IPS-18a (cell line): Measurements from ENCODE around the gene NSUN6.
"Not testable (repeated sequence)": the region's sequence is repeated elsewhere in the genome, so short reads cannot be mapped to it uniquely, and the experiment has no call there.

Experiments
- H3K27ac ChIP-seq: one replicate; pipeline ENCODE4 v1.5.1; 2013; ENCODE audit warnings: low read length
- H3K27me3 ChIP-seq: one replicate; pipeline ENCODE4 v1.6.1; 2013; ENCODE audit warnings: mild to moderate bottlenecking, low read length; ENCODE audit not compliant: control insufficient read depth, insufficient read depth
- H3K36me3 ChIP-seq: one replicate; pipeline ENCODE4 v1.6.1; 2013; ENCODE audit warnings: low read depth, low read length; ENCODE audit not compliant: control insufficient read depth
- H3K4me1 ChIP-seq: one replicate; pipeline ENCODE4 v1.6.1; 2013; ENCODE audit warnings: low read depth, low read length; ENCODE audit not compliant: control insufficient read depth
- H3K4me3 ChIP-seq: one replicate; pipeline ENCODE4 v1.5.1; 2013; ENCODE audit warnings: low read length
- H3K9ac ChIP-seq: one replicate; pipeline ENCODE4 v1.6.1; 2013; ENCODE audit warnings: mild to moderate bottlenecking, low read length, moderate library complexity
- H3K9me3 ChIP-seq: one replicate; pipeline ENCODE4 v1.6.1; 2013; ENCODE audit warnings: low read depth, low read length; ENCODE audit not compliant: control insufficient read depth

Gene NSUN6

DNA sequence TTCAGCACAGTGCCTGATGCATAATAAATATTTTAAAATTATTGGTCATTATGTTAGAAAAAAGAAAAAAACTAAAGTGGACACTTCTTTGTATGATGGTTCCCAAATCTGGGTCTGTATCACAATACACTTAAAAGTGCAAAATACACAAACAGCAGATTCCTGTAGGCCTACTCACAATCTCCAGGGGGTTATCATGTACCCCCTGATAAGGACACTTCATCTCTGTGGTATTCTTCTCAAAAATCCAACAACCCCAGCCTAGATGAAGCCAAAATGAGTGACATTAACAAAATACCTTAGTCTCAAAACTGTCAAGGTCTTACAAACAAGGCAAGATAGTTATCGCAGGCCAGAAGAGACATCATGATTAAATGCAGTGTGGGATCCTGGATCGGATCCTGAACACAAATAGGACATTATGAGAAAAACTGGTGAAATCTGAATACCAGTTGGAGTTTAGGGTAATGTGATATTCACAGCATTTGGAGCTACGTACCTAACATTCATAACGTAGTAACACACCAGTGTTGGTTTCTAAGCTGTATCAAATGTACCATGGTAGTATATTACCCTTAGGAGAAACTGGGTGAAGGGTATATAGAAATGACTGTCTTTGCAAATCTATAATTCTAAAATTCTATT lies 45.2 kb downstream of the NSUN6 start:
- no peaks in the 10 kb centered on the region for H3K9me3 ChIP-seq
- no peak overlapping the region for H3K9ac ChIP-seq
- no peaks in the 10 kb centered on the region for H3K36me3 ChIP-seq
- H3K27me3 ChIP-seq: no peaks in the 10 kb centered on the region
- H3K4me1 ChIP-seq: no peaks in the 10 kb centered on the region
- no peak overlapping the region for H3K27ac ChIP-seq
- H3K4me3 ChIP-seq: no peak overlapping the region

DNA sequence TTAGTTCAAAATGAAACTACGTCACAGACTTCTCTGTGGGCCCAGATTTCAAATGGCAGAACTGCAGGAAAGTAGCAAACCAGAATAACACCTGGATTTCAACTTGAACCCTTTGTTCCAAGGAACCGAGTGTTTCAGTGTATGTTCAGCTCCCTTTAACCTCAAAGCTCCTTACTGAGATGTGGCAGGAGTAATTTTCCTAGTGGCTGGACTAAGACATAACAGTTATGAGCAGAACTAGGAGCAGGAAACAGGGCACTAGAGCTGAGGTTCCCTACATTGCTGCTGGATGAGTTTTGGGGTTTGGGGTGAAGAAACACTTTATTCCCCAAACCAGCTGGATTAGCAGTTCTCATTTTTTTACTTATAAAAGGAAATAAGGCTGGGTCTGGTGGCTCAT lies 50.1 kb downstream of the NSUN6 start:
- Histone ChIP-seq H3K27me3 (no peaks in the 10 kb centered on the region), H3K9ac (no peak overlapping the region), H3K9me3 (no peaks in the 10 kb centered on the region), H3K27ac (no peak overlapping the region), H3K36me3 (no peaks in the 10 kb centered on the region), H3K4me3 (no peak overlapping the region), H3K4me1 (no peaks in the 10 kb centered on the region)

DNA sequence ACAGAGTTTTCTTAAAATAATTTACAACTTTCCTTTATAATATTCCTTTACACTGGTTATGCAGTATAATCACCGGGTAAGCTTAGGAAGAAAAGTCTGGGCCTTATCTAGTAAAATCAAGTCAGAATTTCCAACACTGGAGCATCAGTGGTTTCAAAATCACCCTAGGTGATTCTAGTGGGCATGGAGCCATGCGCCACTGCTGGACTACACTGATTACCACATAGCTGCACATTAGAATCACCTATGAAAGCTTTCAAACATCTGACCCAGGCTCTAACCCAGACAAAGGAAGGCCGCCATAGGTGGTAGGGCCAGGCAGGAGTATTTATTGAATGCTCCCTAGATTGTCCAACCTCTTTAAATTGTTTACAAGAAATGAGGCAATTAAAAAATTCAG lies 52.0 kb downstream of the NSUN6 start:
- Histone ChIP-seq H3K4me1 (no peaks in the 10 kb centered on the region), H3K27ac (no peak overlapping the region), H3K27me3 (no peaks in the 10 kb centered on the region), H3K9me3 (no peaks in the 10 kb centered on the region), H3K36me3 (peaks cover 3% of the 10 kb centered on the region), H3K4me3 (no peak overlapping the region), H3K9ac (no peak overlapping the region)

DNA sequence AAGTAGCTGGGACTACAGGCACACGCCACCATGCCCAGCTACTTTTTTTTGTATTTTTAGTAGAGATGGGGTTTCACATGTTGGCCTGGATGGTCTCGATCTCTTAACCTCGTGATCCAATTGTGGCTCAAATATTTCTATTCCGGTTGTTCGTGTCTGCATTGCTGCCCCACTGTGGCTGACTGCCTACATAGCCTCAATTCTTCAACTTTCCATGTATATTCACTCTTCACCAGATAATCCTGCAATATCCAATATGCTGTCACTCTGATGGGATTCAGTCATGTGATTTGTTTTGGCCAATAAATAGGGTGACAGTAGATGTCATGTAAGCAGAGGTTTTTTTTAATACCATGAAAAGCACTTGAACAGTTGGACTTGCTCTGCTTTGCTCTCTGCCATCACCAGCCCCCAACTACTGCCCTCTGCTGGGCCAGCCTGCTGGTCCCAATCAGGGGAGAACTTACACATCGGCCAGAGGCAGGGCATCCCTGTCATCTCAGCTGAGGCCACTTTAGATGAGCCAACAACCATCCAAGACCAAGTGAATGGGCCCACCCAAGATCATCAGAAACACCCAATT lies 56.7 kb downstream of the NSUN6 start:
- H3K36me3 ChIP-seq: peaks cover 3% of the 10 kb centered on the region
- H3K9me3 ChIP-seq: no peaks in the 10 kb centered on the region
- no peaks in the 10 kb centered on the region for H3K4me1 ChIP-seq
- no peak overlapping the region for H3K27ac ChIP-seq
- H3K27me3 ChIP-seq: no peaks in the 10 kb centered on the region
- H3K9ac ChIP-seq: no peak overlapping the region
- no peak overlapping the region for H3K4me3 ChIP-seq

DNA sequence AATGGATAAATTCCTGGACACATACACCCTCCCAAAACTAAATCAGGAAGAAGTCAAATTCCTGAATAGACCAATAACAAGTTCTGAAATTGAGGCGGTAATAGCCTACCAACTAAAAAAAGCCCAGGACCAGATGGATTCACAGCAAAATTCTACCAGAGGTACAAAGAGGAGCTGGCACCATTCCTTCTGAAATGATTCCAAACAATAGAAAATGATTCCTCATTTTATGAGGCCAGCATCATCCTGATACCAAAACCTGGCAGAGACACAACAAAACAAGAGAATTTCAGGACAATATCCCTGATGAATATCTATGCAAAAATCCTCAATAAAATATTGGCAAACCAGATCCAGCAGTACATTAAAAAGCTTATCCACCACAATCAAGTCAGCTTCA lies 60.2 kb downstream of the NSUN6 start:
- H3K4me3 ChIP-seq, H3K9ac ChIP-seq: not testable (repeated sequence)

DNA sequence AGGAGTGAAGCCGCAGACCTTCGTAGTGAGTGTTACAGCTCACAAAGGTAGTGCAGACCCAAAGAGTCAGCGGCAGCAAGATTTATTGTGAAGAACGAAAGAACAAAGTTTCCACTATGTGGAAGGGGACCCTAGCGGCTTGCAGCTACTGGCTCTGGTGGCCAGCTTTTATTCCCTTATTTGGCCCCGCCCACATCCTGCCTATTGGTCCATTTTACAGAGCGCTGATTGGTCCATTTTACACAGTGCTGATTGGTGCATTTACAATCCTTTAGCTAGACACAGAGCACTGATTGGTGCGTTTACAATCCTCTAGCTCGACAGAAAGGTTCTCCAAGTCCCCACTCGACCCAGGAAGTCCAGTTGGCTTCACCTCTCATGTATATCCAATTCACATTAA lies 64.8 kb downstream of the NSUN6 start:
- H3K9me3 ChIP-seq, H3K4me1 ChIP-seq, H3K9ac ChIP-seq, H3K27ac ChIP-seq, H3K36me3 ChIP-seq, H3K4me3 ChIP-seq, H3K27me3 ChIP-seq: not testable (repeated sequence)

More for the DNA sequence above, 60.2 kb downstream of the NSUN6 start:
- not testable (repeated sequence) for H3K9me3 ChIP-seq, H3K27ac ChIP-seq, H3K27me3 ChIP-seq, H3K4me1 ChIP-seq, H3K36me3 ChIP-seq

GRCh38 chr10:18583575-18584270 lies 67.7 kb downstream of the NSUN6 start:
- Histone ChIP-seq H3K36me3 (peaks cover 6% of the 10 kb centered on the region), H3K27me3 (no peaks in the 10 kb centered on the region), H3K9ac (no peak overlapping the region), H3K4me3 (no peak overlapping the region), H3K9me3 (peaks cover 3% of the 10 kb centered on the region), H3K27ac (no peak overlapping the region), H3K4me1 (no peaks in the 10 kb centered on the region)

GRCh38 chr10:18582803-18583202 lies 68.6 kb downstream of the NSUN6 start:
- no peak overlapping the region for H3K4me3 ChIP-seq
- H3K4me1 ChIP-seq: no peaks in the 10 kb centered on the region
- H3K9me3 ChIP-seq: peaks cover 12% of the 10 kb centered on the region
- no peaks in the 10 kb centered on the region for H3K27me3 ChIP-seq
- peaks cover 6% of the 10 kb centered on the region for H3K36me3 ChIP-seq
- H3K9ac ChIP-seq: no peak overlapping the region
- H3K27ac ChIP-seq: no peak overlapping the region

DNA sequence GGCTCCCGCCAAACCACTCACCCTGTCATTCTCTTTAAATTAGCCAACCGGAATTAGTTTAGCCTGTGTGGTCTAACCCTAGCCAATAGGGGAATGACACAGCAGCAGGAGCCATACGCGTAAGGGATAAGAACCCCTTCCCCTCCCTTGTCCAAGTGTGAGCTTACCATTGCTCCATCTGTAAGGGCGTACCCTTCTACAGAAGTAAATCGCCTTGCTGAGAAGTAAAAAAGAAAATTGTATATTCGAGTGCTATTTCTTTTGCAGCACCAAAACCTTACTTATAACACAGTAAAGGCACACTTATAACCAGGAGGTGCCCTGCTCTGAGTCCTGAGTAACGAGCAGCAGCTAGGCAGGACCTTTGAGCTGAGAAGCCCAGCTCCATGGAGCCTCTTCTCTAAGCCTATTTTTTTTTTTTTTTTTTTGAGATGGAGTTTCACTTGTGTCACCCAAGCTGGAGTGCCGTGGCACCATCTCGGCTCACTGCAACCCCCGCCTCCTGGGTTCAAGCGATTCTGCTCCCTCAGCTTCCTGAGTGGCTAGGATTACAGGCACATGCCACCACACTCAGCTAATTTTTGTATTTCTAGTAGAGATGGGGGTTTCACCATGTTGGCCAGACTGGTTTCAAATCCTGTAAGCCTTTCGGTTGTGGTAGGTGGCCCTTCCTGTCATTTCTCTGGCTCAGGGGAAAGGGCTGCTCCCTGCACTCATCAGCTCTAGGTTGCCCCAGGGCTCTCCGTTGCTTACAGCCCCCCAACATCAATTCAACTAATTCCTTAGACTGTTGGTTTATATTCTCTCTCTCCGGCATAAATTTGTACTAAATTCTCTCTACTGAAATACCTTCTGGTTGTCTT lies 73.3 kb downstream of the NSUN6 start:
- Histone ChIP-seq H3K4me3 (no peak overlapping the region), H3K4me1 (no peaks in the 10 kb centered on the region), H3K9me3 (peaks cover 18% of the 10 kb centered on the region), H3K36me3 (peaks cover 6% of the 10 kb centered on the region), H3K9ac (no peak overlapping the region), H3K27ac (no peak overlapping the region), H3K27me3 (no peaks in the 10 kb centered on the region)

GRCh38 chr10:18576586-18576985 lies 74.8 kb downstream of the NSUN6 start:
- no peaks in the 10 kb centered on the region for H3K4me1 ChIP-seq
- H3K36me3 ChIP-seq: peaks cover 6% of the 10 kb centered on the region
- H3K9ac ChIP-seq: no peak overlapping the region
- H3K27ac ChIP-seq: no peak overlapping the region
- H3K4me3 ChIP-seq: no peak overlapping the region
- H3K27me3 ChIP-seq: no peaks in the 10 kb centered on the region
- peaks cover 25% of the 10 kb centered on the region for H3K9me3 ChIP-seq

DNA sequence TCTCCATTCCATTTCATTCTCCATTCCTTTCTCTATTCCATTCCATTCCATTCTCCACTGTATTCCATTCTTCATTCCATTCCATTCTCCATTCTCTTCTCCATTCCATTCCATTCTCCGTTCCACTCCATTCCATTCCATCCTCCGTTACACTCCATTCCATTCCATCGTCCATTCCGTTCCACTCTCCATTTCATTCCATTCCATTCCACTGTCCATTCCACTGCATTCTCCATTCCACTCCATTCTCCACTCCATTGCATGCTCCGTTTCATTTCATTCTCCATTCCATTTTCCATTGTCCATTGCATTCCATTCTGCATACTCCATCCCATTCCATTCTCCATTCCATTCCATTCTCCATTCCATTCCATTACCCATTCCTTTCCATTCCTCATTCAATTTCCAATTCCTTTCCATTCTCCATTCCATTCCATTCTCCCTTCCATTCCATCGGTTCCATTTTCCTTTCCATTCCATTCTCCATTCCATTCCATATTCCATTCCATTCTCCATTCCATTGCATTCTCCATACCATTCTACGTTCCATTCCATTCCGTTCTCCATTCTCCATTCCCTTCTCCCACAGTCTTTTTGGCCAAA lies 78.3 kb downstream of the NSUN6 start:
- no peak overlapping the region for H3K4me3 ChIP-seq
- H3K4me1 ChIP-seq: no peaks in the 10 kb centered on the region
- H3K27me3 ChIP-seq: no peaks in the 10 kb centered on the region
- no peaks in the 10 kb centered on the region for H3K36me3 ChIP-seq
- no peak overlapping the region for H3K9ac ChIP-seq
- no peak overlapping the region for H3K27ac ChIP-seq
- H3K9me3 ChIP-seq: peaks cover 36% of the 10 kb centered on the region
